Measurements from ENCODE around the gene TNNC1. TPM values are rescaled to one million over a fixed set of nuclear protein-coding genes. Genes with fewer than 3 reads are reported as not detected.
A peak's percentile ranks its signal among the peaks of the same experiment; 100 is the strongest.

TNNC1 gene
- polyA plus RNA-seq, 4 donors, result 4.8 to 8.1 (median 7.6) TPM

DNA sequence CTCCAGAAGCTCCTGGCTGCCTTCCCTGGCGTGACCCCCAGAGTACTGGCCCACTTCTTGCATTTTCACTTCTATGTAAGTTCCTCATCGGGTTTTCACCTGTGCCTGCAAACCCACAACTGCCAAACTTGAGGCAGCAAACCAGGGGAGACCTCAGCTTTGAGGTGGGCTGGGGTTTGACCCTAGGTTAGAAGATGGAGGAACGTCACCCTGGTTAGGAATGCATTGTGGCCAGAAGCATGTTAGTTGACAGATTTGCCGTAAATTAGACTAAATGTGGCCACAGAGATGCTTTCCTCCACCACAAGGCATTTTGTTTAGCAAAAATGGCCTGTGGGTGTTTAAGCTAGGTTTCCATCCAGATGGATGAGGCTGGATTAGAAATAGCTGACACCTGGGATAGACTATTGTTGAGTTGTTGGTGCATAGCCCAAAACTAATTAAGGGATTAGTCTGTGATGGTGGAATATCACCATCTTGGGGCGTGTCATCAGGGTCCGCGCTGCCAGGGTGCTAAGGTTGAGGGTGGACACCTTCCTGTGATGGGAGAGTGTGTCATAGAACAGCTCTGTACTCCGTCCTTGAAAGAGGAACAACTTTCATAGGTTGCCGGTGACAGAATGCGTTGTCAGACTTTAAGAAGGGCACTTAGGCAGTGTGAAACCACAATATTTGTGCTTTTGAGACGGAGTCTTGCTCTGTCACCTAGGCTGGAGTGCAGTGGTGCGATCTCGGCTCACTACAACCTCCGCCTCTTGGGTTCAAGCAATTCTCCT, 5.1 kb upstream of the TNNC1 start:
- no peak for DNase-seq (ENCODE audit: low read depth in 4 of 4, low spot score in 2 of 4)

DNA sequence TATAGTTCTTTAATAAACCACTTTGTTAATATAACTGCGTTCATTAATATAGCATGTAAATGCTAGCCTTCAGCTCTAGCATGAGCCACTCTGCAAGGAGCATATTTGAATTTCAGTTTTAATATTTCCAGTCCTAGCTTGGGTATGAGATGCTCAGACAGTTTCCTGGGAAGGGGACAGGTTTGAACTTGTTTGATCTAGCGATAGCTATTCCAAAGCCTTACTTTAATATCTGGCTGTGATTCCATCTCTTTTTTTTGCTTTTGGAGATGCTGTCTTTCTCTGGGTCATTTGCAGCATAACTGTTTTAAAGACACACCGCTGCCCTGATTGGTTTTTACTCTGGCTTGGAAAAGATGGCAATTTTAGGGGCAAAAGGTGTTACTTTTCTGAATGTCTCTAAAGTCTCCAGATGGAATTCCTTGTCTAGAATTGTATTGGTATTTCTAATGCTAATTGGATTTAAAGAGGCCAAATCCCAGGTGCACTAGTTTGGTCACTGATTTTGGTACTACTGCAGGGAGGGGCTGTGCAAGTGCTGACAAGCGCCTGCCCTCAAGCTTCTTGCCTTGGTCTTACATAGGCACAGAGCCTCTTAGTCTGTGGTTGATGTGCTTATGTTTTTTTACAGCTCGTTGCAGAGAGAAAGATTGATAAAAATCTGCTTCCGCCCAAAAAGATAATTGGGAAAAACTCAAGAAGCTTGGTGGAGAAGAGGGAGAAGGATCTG, 4.4 kb upstream of the TNNC1 start:
- no peak for DNase-seq (ENCODE audit: low read depth in 4 of 4, low spot score in 2 of 4)

DNA sequence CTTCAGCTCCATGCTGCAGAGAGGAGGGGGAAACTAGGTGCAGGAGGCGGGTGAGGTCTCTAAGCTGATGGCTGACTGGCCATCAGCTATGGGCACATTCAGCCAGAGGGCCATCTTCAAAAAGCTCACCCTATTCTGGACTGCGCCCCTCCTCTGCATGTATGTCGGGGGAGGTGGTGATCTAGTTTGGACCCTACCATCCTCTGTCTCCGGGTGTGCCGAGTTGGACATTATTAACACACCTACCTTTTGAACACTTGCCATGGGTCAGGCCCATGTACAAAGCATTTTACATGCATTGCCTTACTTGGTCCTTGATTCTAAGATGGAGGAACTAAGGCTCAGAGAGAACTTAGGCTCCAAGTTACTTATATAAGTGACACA, 3.0 kb upstream of the TNNC1 start:
- no peak for DNase-seq (ENCODE audit: low read depth in 4 of 4, low spot score in 2 of 4)

DNA sequence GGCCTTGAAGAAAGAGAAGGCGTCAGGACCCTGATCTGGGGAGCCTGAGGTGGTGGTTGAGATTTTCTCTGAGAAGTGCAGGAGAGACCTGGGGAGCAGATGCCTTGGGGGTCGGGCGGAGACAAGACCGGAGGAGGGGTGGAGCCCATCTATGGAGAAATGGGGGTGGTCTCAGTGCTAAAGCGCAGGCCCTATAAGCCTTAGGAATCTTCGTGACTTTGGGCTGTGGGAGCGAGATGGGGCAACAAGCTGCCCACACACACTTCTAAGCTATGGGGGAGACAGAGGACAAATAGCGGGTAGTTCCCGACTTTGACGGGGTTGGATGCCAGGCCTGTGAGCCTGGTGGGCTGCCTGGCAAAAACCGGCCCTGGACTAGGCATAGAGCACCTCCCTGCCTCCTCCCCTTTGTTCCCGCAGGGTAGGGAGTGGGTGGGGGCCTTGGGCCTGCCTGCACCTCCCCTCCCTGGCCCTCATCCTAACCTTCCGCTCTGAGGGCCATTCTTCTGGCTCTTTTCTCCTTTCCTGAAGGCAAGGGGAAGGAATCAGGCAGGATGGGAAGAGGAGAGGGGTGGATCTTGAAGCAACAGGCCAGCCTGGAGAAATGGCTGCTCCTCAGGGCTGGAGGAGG, 2.4 kb upstream of the TNNC1 start:
- no peak for DNase-seq (ENCODE audit: low read depth in 4 of 4, low spot score in 2 of 4)

DNA sequence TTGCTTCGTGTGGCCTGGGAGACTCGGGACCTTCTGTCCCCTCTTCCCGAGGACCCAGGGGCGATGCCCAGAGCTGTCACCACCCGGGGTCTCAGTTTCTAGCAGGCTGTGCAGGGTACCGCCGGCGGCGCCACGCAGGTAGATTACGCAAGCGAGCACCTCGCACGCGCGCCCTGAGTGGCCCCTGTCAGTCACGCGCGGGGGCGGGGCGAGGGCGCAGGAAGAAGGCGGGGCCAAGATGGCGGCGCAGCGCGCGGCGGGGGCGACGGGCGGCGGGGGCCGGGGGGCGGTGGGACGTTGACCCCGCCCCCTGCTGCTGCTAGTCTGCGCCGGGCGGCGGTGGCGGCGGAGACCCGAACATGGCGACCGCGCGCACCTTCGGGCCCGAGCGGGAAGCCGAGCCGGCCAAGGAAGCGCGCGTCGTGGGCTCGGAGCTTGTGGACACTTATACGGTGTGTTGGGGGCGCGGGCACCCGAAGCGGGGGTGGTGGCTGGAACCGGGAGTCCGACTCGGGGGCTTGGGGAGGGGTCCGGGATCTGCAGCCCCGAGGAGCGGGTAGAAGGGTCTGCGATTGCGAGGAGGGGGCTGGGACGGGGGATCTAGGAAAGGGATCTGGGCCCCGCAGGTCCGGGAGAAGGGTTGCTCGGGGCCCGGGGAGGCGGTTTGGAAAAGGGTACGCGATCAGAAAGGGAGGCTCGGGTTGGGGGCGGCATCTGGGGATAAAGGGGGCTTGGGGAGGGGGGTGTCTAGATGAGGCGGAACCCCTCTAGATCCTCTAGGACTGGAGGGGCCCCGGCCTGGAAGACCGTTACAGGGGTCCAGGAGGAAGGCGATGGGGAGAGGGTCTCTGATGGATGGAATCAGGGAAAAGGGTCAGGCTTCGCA, 1.7 kb upstream of the TNNC1 start, which contains the start of gene NISCH:
Gene NISCH, plus strand, starts transcription at position 322 of the 886 bp plus-strand sequence. Its CDS starts 38 bp downstream, at position 360.
- DNase-seq (ENCODE audit: low read depth in 4 of 4, low spot score in 2 of 4), result peak in 1 of 4 donors; percentile 59

DNA sequence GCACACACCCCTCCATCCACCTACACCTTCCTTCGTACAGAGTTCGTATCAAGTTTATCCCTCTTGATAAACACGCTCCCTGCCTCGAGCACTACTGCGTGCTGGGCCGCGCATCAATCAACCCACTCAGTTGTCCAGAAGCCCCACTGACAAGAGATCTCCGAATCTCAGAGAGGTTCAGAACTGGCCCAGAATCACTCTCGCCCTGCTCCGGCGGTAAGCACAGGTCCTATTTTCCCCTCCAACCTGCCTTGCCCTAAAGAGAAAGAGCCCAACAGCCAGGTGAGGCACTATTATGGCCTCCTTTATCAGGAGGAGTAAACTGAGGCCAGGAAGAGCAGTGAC, 1.1 kb upstream of the TNNC1 start:
- DNase-seq (ENCODE audit: low read depth in 4 of 4, low spot score in 2 of 4), result no peak

DNA sequence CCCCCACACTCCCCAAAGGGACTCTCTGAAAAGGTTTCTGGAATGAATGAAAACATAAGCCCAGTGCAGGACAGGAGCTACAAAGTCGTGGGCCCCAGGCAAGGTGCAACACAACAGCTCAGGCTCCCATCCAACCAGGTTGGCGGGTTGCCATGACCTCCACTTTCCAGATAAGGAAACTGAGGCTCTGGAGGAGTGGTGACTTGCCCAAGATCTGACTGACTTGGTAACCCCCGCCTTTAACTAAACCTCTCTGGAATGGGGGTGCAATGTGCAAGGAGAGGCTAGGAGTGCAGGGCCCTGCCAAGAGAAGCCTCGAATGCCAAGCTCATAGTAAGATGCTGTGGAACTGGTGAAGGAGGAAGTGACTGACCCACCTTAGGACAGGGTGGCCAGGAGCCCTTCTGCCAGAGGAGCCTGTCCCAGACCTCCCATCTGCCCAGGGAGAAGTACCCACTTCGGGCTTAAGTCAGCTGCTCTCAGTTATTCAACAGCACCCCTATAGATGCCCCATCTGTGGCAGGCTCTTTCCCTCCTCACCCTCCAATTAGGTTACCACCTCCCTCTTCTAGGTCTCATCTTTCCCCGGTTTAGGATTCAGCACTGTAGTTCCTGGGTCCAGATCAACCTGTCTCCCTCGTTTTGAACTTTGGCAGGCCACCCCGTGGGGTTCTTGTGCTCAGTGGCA, 553 bp upstream of the TNNC1 start:
- DNase-seq (ENCODE audit: low read depth in 4 of 4, low spot score in 2 of 4), result no peak

DNA sequence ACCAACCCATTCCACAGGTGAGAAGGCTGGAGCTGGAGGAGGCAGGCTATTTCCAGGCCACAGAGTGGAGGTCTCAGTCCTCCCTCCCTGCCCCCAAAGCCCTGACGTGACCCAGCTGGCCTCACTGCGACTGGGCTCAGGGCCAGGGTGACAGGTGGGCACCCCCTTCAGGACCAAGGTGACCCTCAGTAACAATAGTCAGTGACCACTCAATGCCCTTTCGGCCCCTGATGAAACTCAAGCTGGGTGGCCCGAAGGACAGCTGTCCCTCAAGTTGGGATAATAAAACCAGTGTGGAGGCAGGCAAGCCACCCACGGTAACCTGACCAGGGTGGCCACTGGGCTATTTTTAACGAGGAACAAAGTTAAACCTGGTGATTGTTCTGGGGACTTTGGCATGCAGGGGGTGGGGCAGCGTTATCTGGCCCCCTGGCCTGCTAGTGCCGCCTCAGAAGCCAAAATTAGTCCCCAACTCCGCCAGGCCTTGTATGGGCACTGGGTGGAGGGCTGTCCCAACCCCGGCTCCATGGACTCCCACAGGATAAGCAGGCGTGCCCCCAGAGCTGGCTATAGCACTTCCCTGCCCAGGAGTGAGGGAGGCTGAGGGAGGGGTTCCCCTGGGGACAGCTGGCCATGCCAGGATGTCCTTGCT, 1.1 kb downstream of the TNNC1 start:
- no peak for DNase-seq (ENCODE audit: low read depth in 4 of 4, low spot score in 2 of 4)

DNA sequence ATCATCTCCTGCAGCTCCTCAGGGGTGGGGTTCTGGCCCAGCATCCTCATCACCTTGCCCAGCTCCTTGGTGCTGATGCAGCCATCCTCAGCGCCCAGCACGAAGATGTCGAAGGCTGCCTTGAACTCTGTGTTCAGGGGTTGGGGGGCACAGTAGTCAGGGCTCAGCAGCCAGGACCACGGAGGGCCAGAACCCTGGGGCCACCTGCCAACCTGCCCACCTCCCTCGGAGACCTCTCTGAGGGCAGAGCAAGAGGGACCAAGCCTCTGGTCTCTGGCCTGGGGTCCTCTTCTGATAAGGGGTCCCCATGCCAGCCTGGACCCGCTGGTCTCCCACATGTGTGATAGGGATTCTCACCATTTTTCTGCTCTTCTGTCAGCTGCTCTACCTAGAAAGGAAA, 1.7 kb downstream of the TNNC1 start:
- no peak for DNase-seq (ENCODE audit: low read depth in 4 of 4, low spot score in 2 of 4)

DNA sequence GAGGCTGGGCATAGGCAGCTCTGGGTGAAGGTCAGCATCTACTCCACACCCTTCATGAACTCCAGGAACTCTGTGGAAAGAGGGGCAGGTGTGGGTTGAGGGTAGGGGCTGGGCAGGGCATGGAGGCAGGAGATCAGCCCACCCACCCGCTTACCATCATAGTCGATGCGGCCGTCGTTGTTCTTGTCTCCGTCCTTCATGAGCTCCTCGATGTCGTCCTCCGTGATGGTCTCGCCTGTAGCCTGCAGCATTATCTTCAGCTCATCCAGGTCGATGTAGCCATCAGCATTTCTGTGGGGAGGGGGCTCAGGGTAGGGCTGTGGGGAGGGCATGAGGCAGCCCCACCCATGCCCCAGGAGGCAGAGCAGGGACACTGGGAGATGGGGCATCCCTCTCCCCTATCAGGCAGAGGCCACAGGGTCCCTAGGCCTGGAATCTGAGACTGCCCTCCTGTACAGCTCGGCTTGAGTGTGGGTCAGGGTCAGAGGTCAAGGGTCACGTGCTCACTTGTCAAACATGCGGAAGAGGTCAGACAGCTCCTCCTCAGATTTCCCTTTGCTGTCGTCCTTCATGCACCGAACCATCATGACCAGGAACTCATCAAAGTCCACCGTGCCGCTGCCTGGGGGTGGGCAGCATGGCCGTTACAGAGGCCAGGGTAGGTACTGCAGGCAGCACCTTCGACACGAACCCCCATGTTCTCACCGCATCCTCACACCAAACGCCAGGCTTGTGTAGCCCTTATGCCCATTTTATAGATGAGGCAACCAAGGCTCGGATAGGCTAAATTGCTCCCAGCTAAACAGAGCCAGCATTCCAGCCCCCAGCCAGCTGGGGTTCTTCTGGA, 2.4 kb downstream of the TNNC1 start:
- DNase-seq (ENCODE audit: low read depth in 4 of 4, low spot score in 2 of 4), result no peak

DNA sequence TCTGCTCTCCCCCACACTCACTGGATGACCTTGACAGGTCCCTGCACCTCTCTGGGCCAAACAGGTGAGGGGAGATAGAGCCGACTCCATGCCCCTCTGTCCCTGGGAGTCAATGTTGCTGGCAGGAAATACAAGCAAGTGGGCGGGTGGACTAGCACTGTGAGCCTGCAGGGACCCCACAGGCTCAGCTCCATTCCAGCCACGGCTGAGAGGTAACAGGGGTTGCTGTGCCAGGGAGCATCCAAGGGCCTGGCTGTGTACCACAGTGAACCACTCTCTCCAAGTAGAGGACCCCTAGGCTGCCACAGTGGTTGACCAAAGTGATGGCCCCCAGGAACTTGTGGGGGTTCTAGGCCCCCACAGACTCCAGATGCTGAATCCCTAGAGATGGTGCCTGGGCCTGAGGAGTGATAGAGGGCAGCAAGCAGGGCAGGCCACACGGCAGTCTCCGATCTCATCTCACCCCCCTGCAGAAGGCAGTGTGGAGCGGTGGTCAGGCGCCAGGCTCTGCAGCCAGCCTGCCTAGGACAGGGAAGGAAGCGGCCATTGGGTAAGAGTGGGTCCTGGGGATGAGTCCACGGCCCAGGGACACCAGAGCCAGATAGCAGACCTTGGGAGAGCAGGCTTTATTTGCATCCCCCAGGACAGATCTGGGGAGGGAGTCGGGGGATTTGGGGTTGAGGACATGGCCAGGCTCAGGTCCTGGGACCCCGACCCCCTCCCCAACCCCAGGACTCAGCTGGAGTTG, 3.2 kb downstream of the TNNC1 start:
- no peak for DNase-seq (ENCODE audit: low read depth in 4 of 4, low spot score in 2 of 4)

DNA sequence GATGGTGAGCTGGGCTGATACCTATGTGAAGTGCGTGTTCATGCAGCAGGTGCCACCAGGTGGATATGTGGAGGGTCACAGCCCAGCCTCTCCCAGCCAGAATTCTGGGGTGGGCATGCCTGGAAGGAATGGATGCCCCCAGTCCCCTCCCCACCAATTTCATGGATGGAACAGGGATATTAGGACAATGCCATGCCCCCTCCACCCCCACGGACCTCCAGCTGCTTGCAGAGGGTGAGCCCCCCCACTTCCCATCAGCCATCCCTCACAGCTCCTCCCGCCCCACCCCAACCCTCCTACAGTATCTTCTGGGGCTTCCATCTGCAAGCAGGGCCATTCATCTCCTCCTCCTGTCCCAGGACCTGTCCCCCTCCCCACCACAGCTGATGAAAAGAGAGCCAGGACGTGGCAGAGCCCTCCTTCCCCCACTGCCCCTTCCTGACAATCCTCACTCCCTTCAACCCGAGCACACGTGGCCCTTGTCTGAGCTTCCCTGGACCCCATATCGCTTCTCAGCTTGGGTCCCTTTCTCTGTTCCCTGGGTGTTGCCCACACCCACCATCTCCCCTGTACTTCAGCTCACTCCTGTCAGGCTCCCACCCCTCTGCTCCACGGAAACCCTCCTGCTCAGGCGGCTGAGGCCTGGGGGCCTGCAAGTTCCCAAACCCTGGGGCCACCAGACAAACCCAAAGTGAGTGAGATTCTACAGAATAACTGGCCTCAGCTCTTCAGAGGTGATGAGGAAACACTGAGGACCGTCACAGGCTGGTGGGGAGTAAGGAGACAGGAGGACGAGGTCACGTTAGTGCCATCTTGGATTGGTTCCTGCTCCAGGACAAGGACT, 6.1 kb downstream of the TNNC1 start:
- DNase-seq (ENCODE audit: low read depth in 4 of 4, low spot score in 2 of 4), result no peak

DNA sequence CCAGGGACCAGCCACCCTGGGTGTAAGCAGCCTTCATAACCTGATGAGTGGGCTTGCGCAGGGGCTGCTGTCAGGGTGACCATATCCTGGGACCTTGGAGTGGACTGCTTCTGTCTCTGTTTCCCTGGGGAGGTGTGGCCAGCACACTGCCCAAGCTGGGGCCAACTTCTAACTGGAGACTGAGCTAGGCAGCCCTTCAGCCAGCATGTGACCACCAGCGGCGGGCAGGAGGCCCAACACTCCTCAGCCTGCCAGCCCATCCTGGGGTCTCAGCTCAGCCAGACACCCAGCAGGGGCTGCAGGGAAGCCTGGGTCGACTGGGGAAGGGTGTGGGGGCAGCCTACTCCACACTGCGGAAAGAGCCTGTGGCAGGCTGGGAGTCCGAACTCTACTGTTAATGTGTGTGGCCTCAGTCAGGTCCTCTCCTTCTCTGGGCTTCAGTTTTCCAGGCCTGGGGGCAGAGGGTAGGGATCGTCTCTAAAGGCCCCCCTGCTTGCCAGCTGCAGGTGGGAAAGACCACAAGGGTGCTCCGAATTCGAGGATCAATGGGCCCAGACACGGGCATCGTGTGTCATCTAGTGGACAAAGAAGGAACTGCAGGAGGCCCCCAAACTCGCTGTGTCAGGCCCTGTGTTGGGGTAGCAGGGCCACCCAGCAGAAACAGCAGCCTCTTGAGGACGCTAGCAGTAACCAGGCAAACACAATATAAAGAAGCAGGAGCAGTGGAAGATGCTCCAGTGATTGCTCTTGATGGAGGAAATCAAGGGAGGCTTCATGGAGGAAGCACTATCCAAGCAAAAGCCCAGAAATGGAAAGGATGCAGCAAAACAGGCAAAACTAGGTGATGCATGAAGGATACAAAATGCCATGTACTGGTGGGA, 7.0 kb downstream of the TNNC1 start:
- DNase-seq (ENCODE audit: low read depth in 4 of 4, low spot score in 2 of 4), result no peak

DNA sequence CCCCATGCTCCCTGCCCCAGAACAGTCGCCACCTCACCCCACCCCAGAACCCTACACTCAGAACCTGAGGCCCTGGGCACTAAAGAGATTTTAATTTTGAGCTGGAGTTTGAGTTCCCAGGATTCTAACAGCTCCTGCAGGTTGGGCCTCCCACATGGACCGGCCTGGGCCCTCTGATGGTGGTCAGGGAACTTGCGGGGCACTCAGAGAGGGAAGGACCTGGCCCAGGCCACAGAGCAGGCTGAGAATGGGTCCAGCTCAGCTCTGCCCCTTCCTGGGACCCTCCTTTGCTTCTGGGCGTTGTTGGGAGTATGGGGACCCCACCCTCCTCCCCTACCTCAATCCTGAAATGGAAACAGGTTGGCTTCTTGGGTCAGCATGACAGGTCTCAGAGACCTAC, 7.8 kb downstream of the TNNC1 start:
- DNase-seq (ENCODE audit: low read depth in 4 of 4, low spot score in 2 of 4), result no peak

DNA sequence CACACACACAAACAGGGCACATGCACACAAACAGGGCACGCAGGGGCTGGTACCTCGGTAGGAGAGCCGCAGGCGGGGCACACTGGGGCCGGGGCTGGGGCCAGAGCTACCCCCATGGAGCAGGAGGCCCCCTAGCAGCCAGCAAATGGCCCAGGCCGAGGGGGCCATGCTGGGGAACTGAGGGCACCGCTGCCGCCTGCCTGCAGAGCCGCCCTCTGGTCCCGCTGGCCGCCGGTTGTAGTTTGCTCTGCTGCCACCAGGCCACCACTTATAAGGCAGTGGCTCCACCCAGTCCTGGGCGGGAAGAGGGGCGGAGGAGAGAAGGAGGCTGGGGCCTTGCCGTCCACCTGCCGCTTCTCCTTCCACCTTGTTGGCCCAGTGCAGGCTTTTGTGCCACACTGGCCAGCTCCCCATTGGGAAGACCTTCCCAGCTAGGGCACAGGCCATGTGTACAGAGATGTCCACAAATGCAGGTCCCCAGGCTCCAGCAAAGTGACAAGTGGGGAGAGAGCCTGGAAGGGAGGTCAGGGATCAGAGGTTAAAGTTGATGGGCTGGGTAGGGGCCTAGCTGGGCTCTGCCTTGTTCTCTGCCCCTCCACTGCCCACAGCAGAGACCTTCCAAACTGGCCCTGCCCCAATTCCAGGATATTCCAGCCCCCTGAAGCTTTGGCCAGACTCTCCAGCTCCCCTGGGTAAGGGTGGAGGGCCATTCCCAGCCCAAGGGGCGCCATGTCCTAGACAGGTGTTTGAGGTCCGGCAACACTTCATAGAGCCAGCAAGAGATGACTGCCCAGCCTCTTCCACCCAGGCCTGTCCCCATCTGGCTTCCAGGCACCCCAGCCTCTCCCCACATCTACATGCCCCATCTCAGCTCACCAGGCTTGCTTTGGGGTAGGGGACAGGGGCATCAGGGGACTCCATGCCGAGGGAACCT, 8.7 kb downstream of the TNNC1 start, which contains the start of gene SEMA3G:
Gene SEMA3G, minus strand, starts transcription at position 244 of the 934 bp plus-strand sequence. Its CDS starts 76 bp downstream, at position 168.
- DNase-seq (ENCODE audit: low read depth in 4 of 4, low spot score in 2 of 4), result no peak

Measured in left renal cortex interstitium (tissue), 4 donors.